Daoy (cell line): ENCODE data around the gene GFER. TPM values are rescaled to one million over a fixed set of nuclear protein-coding genes. Genes with fewer than 3 reads are reported as not detected.
"Not testable (repeated sequence)": the region's sequence is repeated elsewhere in the genome, so short reads cannot be mapped to it uniquely, and the experiment has no call there.

Experiments
- DNase-seq: peaks from one replicate; pipeline ENCODE4 v3.0.0-alpha.2; 2015; ENCODE audit warnings: low read depth
- total RNA-seq: library from RNA; depleted of rRNA; stranded (reverse); fragments of >200 nt; shearing (Covaris generic); gene quantifications from 2 replicates; pipeline ENCODE4 v1.2.3, GENCODE V29; 2014; rRNA removed

The GFER gene
- 22.7 and 29.7 TPM in 2 replicates for total RNA-seq

- DNase-seq, result peak; percentile 94
These were observed at the start of gene GFER for GRCh38 chr16:1983544-1984346. Gene GFER (plus strand): TSS chr16:1984193. CDS start chr16:1984219, 26 bp downstream.

DNA sequence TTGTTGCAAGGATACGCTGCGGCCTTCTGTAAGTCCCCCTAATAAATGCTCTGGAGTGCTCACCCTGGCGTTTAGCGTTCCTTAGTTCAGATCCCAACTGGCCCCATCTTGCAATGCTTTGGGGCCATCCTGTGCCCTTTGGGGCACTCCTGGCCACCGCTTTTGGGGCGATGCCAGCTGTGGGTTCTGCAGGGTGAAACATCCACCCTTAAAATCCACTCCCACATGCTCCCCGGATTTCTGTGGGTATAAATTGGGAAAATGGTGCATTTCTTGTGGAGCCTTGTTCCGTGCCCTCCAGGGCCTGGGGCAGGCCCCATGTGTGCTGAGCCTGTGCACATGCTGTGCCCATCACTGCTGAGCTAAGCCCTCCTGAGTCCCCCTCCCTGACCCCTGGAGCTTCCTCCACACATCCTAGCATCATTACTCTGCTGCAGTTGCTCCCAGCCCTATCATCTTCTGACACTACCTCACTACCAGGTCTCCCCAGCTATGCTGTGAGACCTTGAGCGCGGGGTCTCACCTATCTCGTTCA, 47.0 kb upstream of the GFER start:
- no peak for DNase-seq

GRCh38 chr16:1938316-1938715, 45.7 kb upstream of the GFER start:
- no peak for DNase-seq

GRCh38 chr16:1938910-1939309, 45.1 kb upstream of the GFER start:
- DNase-seq, result no peak

GRCh38 chr16:1939833-1940232, 44.2 kb upstream of the GFER start:
- DNase-seq, result not testable (repeated sequence)

DNA sequence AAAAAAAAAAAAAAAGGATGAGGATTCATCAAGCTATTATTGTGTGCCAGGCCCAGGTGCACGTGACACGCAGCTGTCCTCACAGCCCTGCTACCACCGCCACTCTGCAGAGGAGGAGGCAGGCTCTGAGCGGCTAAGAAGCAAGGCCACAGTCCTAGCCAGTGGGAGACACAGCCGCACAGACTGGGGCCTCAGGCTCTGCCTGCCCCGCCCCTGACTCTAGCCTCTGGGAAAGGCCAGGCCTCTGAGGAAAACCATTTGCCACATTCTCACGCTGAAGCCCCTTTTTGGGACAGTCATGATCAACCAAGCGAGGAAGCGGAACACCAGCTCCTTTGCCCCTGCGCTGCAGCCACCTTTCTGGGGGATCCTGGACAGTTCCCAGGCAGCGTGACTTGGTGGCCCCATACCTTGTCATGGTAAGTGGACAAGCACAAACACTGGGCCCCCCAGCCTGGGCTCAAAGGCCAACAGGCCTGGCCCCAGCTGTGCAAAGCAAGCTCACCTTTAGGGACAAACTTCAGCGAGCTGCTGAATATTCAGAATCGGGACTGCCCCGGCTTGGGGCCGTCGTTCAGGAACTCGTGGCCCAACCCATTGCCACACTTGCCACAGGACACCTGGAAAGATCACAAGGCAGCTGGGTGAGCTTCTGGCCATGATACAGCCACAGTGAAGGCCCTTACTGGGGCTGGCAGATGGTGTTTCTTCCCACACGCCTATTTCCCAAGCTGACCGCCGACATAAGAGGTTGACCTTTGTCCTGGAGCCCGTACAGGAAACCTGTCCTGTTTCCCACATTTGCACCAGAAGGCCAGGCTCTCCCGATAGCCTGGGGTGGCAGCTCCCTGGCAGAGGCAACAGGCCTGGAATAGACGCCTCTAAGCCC, 43.5 kb upstream of the GFER start:
- DNase-seq, result no peak

DNA sequence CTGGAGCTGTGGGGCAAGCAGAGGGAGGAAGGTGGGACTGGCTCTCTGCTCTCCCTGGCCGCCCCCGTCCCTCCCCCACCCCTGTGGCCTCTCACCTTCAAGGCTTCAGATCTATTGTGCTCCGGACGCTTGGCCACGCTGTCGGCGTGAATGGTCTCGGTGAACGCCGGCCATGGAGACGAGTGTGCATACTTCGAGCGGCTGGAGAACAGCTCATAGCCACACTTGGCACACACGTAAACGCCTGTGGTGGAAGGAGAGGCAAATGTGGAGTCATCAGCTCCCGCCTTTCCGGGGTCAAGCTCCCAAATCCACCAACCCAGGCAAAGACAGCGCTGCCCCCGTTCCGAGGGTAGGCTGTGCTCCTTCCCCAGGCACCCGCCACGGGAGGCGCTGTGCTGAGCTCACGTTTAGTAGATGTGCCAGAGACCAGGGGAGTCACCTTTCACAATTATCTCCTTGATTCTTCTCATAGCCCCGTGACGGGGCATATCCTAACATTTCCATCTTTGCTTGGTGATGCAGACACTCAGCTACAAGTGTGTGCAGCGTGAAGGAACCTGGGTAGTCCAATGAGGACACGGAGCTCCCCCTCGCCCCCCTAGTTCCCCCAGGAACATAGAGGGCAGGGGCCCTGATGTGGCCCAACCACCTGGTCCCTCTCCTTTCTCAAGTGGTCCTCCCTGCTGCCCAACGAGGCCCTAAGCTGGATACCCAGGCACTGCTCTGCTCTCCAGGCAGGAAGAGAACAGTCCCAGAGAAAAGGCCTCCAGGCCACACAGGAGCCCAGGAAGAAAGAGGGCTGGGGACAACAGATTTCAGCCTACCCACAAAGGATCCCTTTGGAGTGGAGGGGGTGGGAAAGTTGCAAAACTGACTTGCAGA, 42.6 kb upstream of the GFER start:
- peak; percentile 91 for DNase-seq

- DNase-seq, result peak; percentile 59
These were observed 41.8 kb upstream of the GFER start for GRCh38 chr16:1942047-1942809.

DNA sequence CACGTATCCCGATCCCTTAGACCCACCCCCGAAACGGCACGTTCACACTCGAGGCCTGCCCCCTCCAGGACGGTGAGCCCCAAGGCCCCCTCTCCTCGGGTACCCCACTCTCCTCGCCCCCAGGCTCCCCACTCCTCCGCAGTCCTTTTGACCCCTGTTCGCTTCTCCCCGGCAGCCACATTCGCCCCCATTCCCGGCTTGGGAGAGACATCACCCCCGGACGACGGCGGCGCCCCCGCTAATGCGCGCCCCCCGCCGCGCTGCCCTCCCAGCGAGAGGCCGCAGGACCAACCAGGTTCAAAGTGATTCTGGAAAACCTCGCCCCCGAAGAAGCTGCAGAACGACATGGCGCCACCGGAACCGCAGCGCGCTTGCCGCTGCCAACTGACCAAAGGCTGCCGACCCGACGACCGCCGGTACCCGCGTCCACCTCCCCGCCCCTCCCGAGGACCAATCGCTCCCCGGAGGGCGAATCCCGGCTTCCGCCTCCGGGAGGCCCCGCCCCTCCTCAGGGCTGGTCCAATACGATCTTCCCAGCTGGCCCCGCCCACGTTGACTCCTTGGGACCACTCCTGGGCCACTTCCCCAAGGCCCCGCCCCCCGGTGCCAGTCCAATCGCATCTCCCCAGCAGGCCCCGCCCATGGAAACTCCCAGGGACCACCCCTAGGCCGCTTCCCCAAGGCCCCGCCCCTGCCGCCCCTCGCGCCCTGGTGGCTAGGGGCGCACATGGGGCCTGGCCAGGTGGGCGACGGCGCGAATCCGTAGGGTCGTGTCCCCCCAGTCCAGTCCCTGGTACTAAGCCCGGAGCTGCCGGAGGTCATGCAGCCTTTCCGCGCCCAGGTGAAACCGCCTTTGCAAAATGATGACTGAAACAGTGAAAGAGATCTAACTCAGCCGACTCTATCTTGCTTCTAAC, 40.9 kb upstream of the GFER start, which contains the start of gene MSRB1:
MSRB1 (minus strand) TSS at position 390 of the 917 bp plus-strand sequence; CDS start at position 347, 43 bp downstream.
- DNase-seq, result peak; percentile 99

GRCh38 chr16:1944612-1945199, 39.3 kb upstream of the GFER start:
- no peak for DNase-seq

DNA sequence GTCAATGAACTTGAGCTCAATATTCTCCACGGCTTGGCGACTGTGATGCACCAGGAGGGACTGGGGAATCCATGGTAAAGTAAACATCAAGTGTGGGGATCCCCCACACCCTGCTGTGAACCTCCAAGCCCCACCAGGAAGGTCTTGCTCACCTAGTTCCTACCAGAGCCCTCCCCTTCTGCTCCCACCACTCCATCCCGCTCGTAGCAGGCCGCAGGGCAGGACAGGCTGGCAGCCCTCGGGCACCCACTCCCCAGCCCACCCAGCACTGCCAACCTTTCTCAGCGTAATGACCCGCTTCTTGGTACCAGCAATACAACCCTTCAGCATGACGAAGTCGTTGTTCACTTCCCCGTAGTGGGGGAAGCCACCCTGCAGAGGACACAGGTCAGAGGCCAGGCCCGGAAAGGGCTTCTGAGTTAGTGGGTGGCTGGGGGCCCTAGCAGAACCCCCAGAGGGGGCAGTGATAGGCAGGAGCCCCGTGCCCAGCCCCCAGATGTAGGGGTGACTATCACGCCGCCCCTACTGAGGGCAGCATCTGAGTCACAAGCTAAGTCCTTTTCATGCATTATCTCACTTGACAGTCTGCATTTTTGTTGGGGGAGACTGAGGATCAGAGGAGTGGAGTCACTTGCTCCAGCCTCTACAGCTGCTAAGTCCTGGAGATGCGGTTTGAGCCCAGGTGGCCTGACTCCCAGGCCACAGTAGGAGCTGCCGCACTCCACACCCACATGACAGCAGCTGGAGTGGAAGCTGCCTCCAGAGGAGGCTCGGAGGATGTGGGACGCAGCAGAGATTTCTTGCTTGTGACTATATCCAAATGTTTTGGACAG, 38.2 kb upstream of the GFER start:
- no peak for DNase-seq

- DNase-seq, result no peak
These were observed 37.3 kb upstream of the GFER start for GRCh38 chr16:1946495-1947368.

DNA sequence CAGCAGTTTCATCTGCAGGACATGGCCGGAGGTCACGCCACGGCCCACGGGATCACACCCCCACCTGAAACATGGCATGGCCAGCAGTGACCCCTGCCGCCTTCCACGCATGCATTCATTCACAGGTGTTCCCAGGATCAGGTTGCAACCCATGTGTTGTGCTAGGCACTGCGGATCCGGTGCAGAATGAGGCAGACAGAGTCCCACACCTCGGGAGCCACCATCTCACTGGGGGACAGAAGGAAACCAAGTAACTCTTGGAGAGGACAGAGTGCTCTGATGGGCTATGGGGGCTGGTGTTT, 36.7 kb upstream of the GFER start:
- no peak for DNase-seq

DNA sequence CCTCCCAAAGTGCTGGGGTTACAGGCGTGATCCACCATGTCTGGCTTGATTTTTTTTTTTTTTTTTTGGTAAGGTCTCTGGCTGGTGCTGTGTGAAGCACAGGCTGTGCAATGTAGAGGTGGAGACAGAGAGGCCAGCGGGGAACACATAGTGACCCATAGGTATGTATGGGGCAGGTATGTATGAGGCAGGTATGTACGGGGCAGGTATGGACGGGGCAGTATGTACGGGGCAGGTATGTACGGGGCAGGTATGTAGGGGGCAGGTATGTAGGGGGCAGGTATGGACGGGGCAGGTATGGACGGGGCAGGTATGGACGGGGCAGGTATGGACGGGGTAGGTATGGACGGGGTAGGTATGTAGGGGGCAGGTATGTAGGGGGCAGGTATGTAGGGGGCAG, 34.5 kb upstream of the GFER start:
- no peak for DNase-seq

- DNase-seq, result no peak
These were observed 33.9 kb upstream of the GFER start for GRCh38 chr16:1950047-1950446.

DNA sequence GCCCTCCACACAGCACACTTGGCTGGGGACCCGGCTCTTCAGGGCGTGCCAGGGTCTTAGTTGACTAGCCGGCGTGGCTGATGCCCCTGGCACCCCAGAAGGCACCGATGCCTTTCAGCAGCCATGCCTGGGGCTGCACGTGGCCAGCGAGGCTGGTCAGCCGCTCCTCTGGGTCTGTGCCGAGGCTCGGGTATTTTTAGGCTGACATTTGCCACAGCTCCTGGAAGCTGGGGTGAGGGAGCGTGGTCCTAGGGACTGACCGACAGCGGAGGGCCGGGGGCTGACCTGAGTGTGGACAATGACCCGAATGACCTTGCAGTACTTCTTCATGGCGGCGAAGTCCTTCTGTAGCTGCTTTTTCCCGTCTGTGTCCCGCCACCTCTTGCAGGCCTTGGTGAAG, 33.4 kb upstream of the GFER start:
- no peak for DNase-seq

DNA sequence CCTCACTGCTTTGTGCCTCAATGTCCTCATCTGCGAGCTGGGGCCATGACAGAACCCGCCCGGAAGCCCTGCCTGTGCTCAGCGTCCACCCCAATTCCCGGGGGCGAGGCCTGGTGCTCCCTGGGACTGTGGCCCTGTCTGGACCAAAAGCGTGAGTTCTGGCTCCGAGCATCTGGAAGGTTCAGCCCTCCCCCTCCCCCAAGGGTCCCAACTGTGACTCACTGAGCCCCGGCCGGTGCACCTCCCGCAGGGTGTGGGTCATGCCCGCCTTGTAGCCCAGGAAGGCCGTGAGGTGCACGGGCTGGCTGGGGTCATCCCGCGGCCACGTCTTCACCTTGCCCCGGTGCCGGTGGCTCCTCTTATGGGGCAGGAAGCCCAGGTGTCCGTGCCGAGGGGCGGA, 30.3 kb upstream of the GFER start:
- no peak for DNase-seq
